Panc1 (cell line): ENCODE data around the gene RAB6A. TPM values are rescaled to one million over a fixed set of nuclear protein-coding genes. Genes with fewer than 3 reads are reported as not detected.

Source experiments
- ATAC-seq: fragments of 200-7000 bp; cut with Tn5 transposase; 2 replicates; pipeline ENCODE4 v1.9.1; 2020; ENCODE audit warnings: mild to moderate bottlenecking, moderate library complexity
- BruUV-seq: library from RNA; stranded (reverse); fragments of 400-500 nt; replicated peaks from 2 replicates; lab custom pipeline; 2021; lab: Mats Ljungman, UMichigan
- CTCF ChIA-PET: fragments of 300-600 bp; sonication (Branson Sonifier 250); formaldehyde crosslinking; loops from one replicate; lab custom pipeline; 2022; ENCODE audit warnings: antibody characterized with exemption; lab: Charles Lee
- POLR2A ChIA-PET: fragments of 300-600 bp; sonication (Branson Sonifier 250); formaldehyde crosslinking; loops from one replicate; lab custom pipeline; 2022; ENCODE audit warnings: antibody characterized with exemption; lab: Charles Lee
- DNase-seq: peaks from one replicate; pipeline ENCODE4 v3.0.0-alpha.2; 2010; ENCODE audit warnings: low read depth, low spot score
- H3K27ac ChIP-seq: 2 replicates; pipeline ENCODE4 v1.5.1; 2011; ENCODE audit warnings: mild to moderate bottlenecking, low read length, inconsistent platforms
- H3K27me3 ChIP-seq: fragments of 200-500 bp; sonication (Bioruptor generic); 2 replicates; pipeline ENCODE4 v1.6.0; 2014; ENCODE audit warnings: low read length, inconsistent platforms; ENCODE audit not compliant: control insufficient read depth, insufficient read depth
- H3K36me3 ChIP-seq: fragments of 200-500 bp; sonication (Bioruptor generic); 2 replicates; pipeline ENCODE4 v1.5.1; 2014; ENCODE audit warnings: inconsistent platforms, mild to moderate bottlenecking, low read length, moderate library complexity; ENCODE audit not compliant: control insufficient read depth, insufficient read depth
- H3K4me1 ChIP-seq: 2 replicates; pipeline ENCODE4 v1.5.1; 2011; ENCODE audit warnings: inconsistent platforms, mild to moderate bottlenecking, low read length, moderate library complexity; ENCODE audit not compliant: control insufficient read depth, insufficient read depth
- H3K4me3 ChIP-seq, 2 experiments: 2 replicates each; pipeline ENCODE4 v1.5.1; 2011 to 2012; ENCODE audit warnings: low read depth in 2 of 2, low read length in 2 of 2, mild to moderate bottlenecking in 2 of 2, inconsistent platforms in 1 of 2, moderate library complexity in 1 of 2
- H3K9me3 ChIP-seq: fragments of 200-500 bp; sonication (Bioruptor generic); 2 replicates; pipeline ENCODE4 v1.5.1; 2014; ENCODE audit warnings: low read depth, mild to moderate bottlenecking, inconsistent platforms, low read length, moderate library complexity; ENCODE audit not compliant: control insufficient read depth, insufficient read depth
- CTCF ChIP-seq: fragments of 450-650 bp; IDR thresholded peaks from 2 replicates; pipeline ENCODE4 v1.5.1; 2017; ENCODE audit warnings: mild to moderate bottlenecking
- POLR2AphosphoS5 ChIP-seq: IDR thresholded peaks from 2 replicates; pipeline ENCODE4 v1.6.1; 2012; ENCODE audit warnings: mild to moderate bottlenecking, low read depth, low read length, moderate library complexity
- REST ChIP-seq, 2 experiments: IDR thresholded peaks; 2 replicates each; pipeline ENCODE4 v1.6.1; 2011 to 2012; ENCODE audit warnings: low read depth in 2 of 2, control low read depth in 1 of 2, low read length in 1 of 2, mild to moderate bottlenecking in 1 of 2, moderate library complexity in 1 of 2; ENCODE audit not compliant: insufficient read depth in 1 of 2
- SIN3A ChIP-seq: IDR thresholded peaks from 2 replicates; pipeline ENCODE4 v1.6.1; 2012; ENCODE audit warnings: low read depth, mild to moderate bottlenecking, low read length, moderate library complexity, borderline replicate concordance; ENCODE audit not compliant: insufficient read depth
- TCF7L2 ChIP-seq: IDR thresholded peaks from 2 replicates; pipeline ENCODE4 v1.6.1; 2011; ENCODE audit warnings: mild to moderate bottlenecking, low read depth, low read length, inconsistent platforms
- in situ Hi-C: cut with HindIII; loops from 2 replicates; pipeline ENCODE4 v1.10.0; 2016; ENCODE audit warnings: low sequenced_read_pairs, low pct_unique_long_range_greater_than_20kb
- intact Hi-C: fragments of 100-400 bp; cut with micrococcal nuclease; formaldehyde crosslinking; loops from one replicate; pipeline ENCODE4 v1.10.0; 2022; ENCODE audit not compliant: unreplicated experiment
- total RNA-seq: library from RNA; stranded (reverse); gene quantifications from one replicate; pipeline ENCODE4 v1.2.1, GENCODE V29; 2021; ENCODE audit not compliant: unreplicated experiment

Gene RAB6A
- total RNA-seq, 1 experiment from 2014 or later = 149 TPM

DNA sequence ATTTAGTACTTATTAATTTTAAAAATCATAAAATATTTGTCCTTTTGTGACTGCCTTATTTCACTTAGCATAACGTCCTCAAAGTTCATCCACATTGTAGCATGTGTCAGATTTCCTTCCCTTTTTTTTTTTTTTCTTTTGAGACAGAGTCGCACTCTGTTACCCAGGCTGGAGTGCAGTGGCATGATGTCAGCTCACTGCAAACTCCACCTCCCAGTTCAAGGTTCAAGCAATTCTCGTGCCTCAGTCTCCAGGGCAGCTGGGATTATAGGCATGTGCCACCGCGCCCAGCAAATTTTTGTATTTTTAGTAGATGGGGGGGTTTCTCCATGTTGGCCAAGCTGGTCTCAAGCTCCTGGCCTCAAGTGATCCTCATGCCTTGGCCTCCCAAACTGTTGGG lies 10.6 kb downstream of the RAB6A start:
- 0 out of 2 replicates have a peak, but pooled peaks cover 3% of the 10 kb centered on the region for H3K4me1 ChIP-seq
- POLR2A ChIA-PET = interaction anchor here (0.6 kb wide), 1 partner anchor 38 kb away, joined by 4 read pairs; no protein-coding TSS in a partner anchor
- no peak for DNase-seq
- no peaks in the 10 kb centered on the region for H3K36me3 ChIP-seq
- H3K4me3 ChIP-seq = no peak overlapping the region
- BruUV-seq = TSS peak; percentile 7
- intact Hi-C loops (no loop called here), in situ Hi-C loops (no loop called here)
- CTCF ChIA-PET = no interaction called here
- ATAC-seq = no peak
- no peaks in the 10 kb centered on the region for H3K9me3 ChIP-seq
- TF ChIP-seq SIN3A (no peak), TCF7L2 (no peak), CTCF (no peak), REST (IDR thresholded peaks at IDR 0.05; ENCODE audit: insufficient read depth in 1 of 2, low read depth in 2 of 2, low read length in 1 of 2) (no peak), POLR2AphosphoS5 (no peak)
- H3K27me3 ChIP-seq = no peaks in the 10 kb centered on the region
- H3K27ac ChIP-seq = no peak overlapping the region

DNA sequence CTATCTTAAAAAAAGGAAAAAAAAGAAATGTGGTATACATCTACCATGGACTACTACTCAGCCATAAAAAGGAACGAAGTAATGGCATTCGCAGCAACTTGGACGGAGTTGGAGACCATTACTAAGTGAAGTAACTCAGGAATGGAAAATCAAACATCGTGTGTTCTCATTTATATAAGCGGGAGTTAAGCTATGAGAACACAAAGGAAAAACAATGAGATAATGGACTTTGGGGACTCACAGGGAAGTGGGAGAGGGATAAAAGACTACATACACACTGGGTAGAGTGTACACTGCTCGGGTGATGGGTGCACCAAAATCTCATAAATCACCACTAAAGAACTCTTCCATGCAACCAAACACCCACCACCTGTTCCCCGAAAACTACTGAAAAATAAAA lies 11.8 kb downstream of the RAB6A start:
- no peaks in the 10 kb centered on the region for H3K9me3 ChIP-seq
- intact Hi-C loops (no loop called here), in situ Hi-C loops (no loop called here)
- no peak overlapping the region for H3K4me3 ChIP-seq
- no peak for TF ChIP-seq POLR2AphosphoS5
- no peak for TF ChIP-seq TCF7L2
- no peak for TF ChIP-seq SIN3A
- TF ChIP-seq CTCF = no peak
- 0 out of 2 replicates have a peak, but pooled peaks cover 3% of the 10 kb centered on the region for H3K4me1 ChIP-seq
- no peaks in the 10 kb centered on the region for H3K36me3 ChIP-seq
- BruUV-seq = no TSS peak
- ChIA-PET POLR2A (interaction anchor here (0.6 kb wide), 1 partner anchor 189 kb away, joined by 5 read pairs; no protein-coding TSS in a partner anchor), CTCF (no interaction called here)
- H3K27me3 ChIP-seq = no peaks in the 10 kb centered on the region
- no peak for ATAC-seq
- no peak overlapping the region for H3K27ac ChIP-seq
- no peak for DNase-seq
